DMS114 treated with DMSO at 0.1 percent for 48 hours (cell line): Measurements from ENCODE around the gene KPNB1.
A peak's percentile ranks its signal among the peaks of the same experiment; 100 is the strongest.

Experiments used
- DNase-seq: peaks from one replicate; lab custom pipeline; 2025; ENCODE audit not compliant: unreplicated experiment; lab: John Stamatoyannopoulos, UW

Gene KPNB1

DNA sequence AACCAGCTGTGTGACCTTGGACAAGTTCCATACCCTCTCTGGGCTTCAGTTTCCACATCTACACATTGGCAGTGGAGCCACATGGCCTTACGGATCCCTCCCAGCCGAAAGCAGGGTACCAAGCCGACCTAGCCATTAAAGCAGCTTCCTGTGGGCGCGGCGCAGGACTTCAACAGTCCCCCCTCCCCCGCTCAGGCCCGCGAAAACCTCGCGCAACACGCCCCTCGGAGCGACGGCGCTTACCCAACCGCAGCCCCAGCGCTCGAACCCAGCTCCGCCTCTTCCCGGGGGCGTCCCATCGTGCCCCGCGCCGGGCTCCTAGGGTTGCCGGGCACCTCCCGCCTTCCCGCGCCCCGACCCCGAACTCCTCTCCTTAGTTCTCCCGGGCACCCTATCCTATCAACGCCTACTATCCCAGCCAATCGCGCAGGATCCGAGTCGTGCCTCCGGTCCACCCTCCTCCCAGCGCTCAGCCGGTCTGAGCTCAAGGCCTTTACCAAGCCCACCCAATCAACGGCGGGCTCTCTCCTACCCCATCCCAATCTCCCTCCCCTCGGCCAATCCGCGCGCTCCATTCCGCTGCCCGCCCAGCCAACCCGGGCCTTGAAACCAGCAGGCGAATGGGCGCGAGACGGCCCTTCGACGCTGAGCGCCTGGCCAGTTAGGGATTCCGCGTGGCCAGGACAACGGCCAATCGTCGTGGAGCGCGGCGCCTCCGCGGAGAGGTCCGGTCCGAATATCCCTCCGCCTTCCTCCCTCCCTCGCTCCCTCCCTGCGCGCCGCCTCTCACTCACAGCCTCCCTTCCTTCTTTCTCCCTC is at the start of gene KPNB1:
KPNB1 (plus strand) TSS at position 767 of the 819 bp plus-strand sequence. CDS start 326 bp downstream, outside the sequence.
- DNase-seq = peak; percentile 98

DNA sequence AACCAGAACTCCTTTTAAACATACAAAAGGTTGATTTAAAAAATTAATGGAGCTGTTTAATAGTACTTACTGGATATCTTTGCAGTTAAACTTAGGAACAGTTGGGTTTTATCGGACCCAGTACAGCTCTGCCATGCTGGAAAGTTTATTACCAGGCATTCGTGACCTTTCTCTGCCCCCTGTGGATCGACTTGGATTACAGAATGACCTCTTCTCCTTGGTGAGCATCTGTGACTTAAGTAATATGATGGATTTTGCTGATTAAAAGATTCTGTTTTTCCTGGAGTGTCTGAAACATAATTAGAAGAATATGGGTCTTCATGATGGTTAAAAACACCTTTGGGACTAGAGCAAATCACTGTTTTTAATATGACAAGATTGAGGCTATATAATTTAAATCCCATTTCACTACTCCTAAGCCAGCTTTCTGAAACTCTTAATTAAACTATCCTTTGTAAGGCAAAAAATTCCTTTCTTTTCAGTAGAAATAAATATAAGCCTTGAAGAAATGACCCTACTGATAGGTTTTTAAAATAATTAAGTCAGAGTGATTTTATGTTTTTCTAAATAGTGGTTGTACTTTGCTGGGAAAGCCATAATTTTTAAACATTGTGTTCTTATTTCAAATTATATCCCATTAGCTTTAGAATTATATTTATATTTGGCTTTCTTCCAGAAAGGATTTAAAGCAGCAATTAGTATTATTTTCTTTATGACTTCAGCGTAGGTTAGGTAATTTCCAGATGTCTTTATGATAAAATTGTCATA is 45.7 kb upstream of the KPNB1 start:
- no peak for DNase-seq

DNA sequence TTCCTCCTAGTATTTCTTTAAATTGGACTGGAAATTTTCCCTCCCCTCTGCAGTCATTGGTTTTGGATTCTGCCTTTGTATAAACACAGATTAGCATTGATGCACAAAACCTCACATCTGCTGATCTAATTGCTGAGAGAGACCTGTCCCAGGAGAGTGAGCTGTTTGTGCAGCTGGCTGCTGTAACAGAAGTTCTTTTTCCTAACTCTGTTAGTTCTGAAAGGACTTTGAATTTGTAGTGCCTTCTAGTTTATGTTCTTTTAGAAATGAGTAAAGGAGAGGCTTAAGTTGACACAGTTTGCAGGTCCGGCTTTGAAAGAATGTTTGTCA is 45.2 kb upstream of the KPNB1 start:
- DNase-seq = no peak

- no peak for DNase-seq
Measured at GRCh38 chr17:47605011-47605410, 44.7 kb upstream of the KPNB1 start.

GRCh38 chr17:47607481-47607880 is 42.2 kb upstream of the KPNB1 start:
- no peak for DNase-seq

- DNase-seq = no peak
Measured at GRCh38 chr17:47611372-47612350, 38.1 kb upstream of the KPNB1 start.

DNA sequence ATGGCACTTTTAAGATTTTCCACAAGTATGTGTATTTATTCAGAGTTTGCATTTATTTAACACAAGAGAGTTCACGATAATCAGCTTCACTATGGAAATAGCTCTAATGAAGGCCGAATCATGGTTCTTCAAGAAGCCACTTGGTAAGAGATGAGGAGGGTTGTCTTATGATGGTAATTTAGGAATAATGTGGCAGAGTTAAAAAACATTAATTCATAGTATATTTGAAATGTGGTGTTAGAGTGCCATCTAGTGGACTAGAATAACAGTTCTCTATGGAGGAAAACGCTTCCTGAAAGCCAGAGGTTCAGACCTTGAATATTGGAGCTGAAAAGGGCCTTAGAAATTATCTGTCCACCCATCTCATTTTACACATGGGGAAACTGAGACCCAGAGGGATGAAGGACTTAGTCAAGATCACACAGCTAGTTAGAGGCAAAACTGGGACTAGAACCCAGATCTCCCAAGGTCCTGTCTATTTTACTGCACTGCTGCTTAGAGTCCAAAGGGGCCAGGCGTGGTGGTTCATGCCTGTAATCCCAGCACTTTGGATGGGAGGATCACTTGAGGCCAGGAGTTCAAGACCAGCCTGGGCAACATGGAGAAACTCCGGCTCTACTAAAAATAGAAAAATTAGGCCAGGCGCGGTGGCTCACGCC is 33.8 kb upstream of the KPNB1 start:
- peak; percentile 59 for DNase-seq

DNA sequence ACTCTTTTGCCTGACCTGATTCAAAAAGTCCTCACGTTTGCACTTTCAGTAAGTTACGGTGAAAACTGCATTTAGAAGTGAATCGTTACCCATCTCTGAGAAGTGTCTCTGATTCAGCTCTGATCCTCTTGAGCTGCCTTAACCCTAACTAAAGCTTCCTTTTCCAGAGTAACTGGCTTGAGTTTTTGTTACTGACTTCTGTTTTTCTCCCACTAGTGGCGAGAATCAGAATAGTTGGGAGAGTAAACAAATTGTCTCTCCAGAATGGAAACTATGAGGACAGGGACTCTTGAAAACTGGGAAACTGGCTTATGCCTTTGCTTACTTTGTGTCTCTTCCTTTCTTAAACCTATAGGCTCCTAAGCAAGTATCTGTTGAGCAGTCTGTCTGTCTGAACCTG is 31.3 kb upstream of the KPNB1 start:
- peak; percentile 20 for DNase-seq

GRCh38 chr17:47620503-47621245 is 29.0 kb upstream of the KPNB1 start:
- no peak for DNase-seq

- no peak for DNase-seq
Measured at GRCh38 chr17:47621293-47622179, 28.2 kb upstream of the KPNB1 start.

GRCh38 chr17:47622180-47622549 is 27.6 kb upstream of the KPNB1 start:
- no peak for DNase-seq

DNA sequence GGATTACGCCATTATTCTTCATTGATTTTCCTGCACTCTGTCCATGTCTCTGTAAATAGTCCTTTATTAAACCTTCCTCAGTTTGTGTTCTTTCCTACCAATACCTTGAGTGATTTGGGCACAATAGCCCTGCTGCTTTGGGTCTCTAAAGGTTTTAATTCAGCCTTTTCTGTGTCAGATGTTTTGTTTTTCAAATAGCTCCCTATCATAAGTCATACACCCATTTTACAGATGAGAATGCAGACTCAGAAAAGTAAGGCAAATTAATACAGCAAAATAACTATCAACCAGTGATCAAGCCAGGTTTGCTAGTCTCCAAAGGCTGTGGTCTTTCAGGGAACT is 25.0 kb upstream of the KPNB1 start:
- DNase-seq = no peak

GRCh38 chr17:47628014-47628566 is 21.6 kb upstream of the KPNB1 start:
- no peak for DNase-seq

DNA sequence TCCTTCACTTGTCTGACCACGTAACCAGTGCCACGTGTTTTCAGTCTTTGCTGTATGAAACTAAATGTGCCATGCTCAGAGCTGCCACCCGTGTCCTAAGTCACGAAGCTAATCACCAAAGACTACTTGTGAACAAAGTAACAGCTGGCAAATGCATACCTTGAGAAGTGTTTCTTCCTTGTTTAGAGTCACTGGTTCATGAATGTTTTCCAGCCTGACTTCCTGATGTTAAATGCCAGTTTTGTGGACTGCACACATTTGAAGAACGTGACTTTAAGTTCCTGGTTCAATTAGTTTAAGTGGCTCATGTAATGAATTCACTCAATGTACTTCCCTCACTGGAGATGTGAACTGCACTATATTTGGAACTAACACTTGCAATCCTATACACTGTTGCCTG is 19.9 kb upstream of the KPNB1 start:
- no peak for DNase-seq

- no peak for DNase-seq
Measured at GRCh38 chr17:47630614-47631013, 19.1 kb upstream of the KPNB1 start.

- no peak for DNase-seq
Measured at GRCh38 chr17:47632991-47633390, 16.7 kb upstream of the KPNB1 start.

GRCh38 chr17:47633996-47634395 is 15.7 kb upstream of the KPNB1 start:
- no peak for DNase-seq

GRCh38 chr17:47634870-47635269 is 14.8 kb upstream of the KPNB1 start:
- DNase-seq = no peak

- DNase-seq = no peak
Measured at GRCh38 chr17:47635734-47636133, 14.0 kb upstream of the KPNB1 start.
